ENCODE measurements around the gene TSHZ3. TPM values are rescaled to one million over a fixed set of nuclear protein-coding genes. Genes with fewer than 3 reads are reported as not detected.

Gene TSHZ3
- total RNA-seq, 4 donors from 2014 or later, result 15.0 to 18.8 (median 18.1) TPM

DNA sequence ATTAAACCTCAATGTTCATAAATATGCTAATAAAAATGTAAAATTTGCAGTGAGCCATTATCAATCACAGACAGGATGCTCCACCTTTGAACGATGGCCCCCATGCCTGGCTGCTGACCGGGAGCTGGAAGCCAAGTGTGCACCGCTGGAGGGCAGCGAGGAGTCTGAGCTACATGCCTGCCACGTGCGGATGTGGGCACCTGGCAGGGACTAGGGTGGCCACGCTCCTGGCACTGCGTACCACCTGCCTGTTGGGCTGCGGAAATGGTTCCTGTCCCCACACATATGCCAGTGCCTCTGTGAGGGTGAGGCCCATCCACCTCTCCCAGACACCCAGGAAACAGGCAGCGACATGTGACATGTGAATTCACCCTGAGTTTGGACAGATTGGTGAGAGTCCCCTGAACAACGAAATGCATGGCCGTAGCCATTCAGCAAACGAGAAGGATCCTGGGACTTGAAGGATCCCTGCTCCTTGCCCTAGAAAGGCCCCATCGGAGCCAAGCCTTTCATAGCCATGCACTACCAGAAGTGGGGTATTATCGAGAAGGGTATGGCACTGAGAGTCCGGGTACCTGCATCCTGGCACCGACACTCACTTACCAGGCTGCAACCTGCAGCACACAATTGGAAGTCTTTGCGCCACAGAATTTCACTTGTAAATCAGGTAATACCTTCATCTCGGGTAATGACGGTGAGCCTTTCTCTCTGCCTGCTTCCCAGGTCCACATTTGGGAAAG is 35.8 kb downstream of the TSHZ3 start:
- Histone ChIP-seq H3K4me3 (replicated peaks in 1 of 3) (no peak overlapping the region), H3K9me3 (no peaks in the 10 kb centered on the region), H3K36me3 (no peaks in the 10 kb centered on the region), H3K27ac (no peak overlapping the region), H3K4me1 (peaks cover 3 to 24% of the 10 kb centered on the region in 2 donors), H3K27me3 (no peaks in the 10 kb centered on the region)
- TF ChIP-seq CTCF (IDR thresholded peaks at IDR 0.05), result no peak
- no peak for TF ChIP-seq POLR2A (IDR thresholded peaks at IDR 0.05)
- no peak for DNase-seq
- 93% methylated on average over 20 of the region's 20 CpGs for WGBS, 2 donors
- intact Hi-C loops (cut with DNase I), result no loop called here

- H3K4me3 ChIP-seq (replicated peaks in 1 of 3), result no peak overlapping the region
- H3K4me1 ChIP-seq, result peaks cover 3 to 23% of the 10 kb centered on the region in 2 donors
- H3K27ac ChIP-seq, result peak overlapping the region in 1 of 3 donors; percentile 32
- TF ChIP-seq CTCF (IDR thresholded peaks at IDR 0.05) (no peak), POLR2A (IDR thresholded peaks at IDR 0.05) (no peak)
- WGBS, 2 donors, result 77 to 83% methylated on average over 10 of the region's 10 CpGs
- no peaks in the 10 kb centered on the region for H3K27me3 ChIP-seq
- no peaks in the 10 kb centered on the region for H3K36me3 ChIP-seq
- intact Hi-C loops (cut with DNase I), result no loop called here
- no peaks in the 10 kb centered on the region for H3K9me3 ChIP-seq
- DNase-seq, result no peak
These were observed 36.5 kb downstream of the TSHZ3 start for GRCh38 chr19:31312677-31313244.

DNA sequence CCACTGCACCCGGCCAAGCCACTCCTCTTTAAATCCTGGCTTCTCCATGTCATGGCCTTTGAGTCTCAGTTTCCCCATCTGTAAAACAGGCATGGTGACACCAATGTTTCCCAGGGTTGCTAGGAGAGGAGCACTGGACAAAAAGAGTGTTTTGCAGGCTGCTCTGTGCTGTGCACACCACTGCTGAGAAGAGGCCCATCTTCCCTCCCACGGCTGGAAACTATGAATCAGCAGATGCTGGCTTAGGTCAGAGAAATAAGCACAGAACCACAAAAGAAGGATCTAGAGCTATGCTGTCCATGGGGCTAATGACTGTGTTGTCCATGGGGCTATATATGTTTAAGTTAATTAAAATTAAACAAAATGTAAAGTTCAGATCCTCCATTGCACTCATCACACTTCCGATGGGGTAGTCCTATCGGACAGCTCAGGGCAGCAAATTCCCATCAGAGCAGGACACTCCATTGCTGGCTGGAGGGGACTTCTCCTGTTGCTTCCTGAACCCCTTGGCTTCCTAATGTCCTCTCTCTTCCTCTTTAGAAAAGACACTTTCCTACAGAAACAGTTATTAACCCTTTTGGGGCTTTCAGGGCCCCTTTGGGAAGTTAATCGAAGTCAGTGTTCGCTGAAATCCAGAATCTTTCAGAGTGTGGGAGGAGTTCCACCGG is 37.1 kb downstream of the TSHZ3 start:
- Histone ChIP-seq H3K27me3 (no peaks in the 10 kb centered on the region), H3K27ac (peak overlapping the region in 1 of 3 donors; percentile 32), H3K4me3 (replicated peaks in 1 of 3) (no peak overlapping the region), H3K4me1 (peaks cover 3 to 17% of the 10 kb centered on the region in 2 donors), H3K9me3 (no peaks in the 10 kb centered on the region), H3K36me3 (no peaks in the 10 kb centered on the region)
- WGBS, 2 donors, result 81 to 94% methylated on average over 7 of the region's 7 CpGs
- intact Hi-C loops (cut with DNase I), result no loop called here
- TF ChIP-seq CTCF (IDR thresholded peaks at IDR 0.05) (no peak), POLR2A (IDR thresholded peaks at IDR 0.05) (no peak)
- DNase-seq, result no peak

DNA sequence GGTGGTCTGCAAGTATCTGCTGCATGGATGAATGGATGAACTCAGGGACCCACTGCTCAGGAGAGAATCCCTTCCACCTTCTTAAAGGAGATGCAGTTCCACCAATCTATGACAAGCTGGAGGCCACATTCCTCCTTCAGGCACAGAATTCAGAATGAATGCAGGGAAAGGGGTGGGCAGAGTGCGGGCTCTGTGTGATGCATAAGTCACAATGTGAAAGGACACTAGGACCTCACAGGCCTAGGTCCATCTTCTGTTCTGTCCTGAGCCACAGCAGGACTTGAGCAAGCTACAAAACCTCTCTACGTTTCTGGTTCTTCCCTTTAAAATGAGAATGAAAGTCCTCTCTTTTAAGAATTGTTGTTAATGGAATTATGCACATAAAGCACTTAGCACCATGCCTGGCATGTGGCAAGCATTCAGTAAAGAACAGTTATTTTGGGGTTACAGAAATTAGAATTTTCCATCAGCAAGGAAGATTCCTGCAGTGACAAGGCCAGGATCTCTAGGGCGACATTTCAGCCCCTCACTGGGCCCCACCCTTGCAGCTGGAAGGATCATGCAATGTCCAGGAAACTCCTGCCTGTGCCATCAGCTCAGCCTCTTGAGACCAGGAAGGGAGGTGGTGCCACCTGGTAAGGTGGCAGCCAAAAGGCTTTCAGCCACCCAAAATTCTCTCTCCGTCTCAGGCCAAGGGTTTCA is 38.7 kb downstream of the TSHZ3 start:
- 83 to 99% methylated on average over 4 of the region's 4 CpGs for WGBS, 2 donors
- H3K27me3 ChIP-seq, result no peaks in the 10 kb centered on the region
- no peak overlapping the region for H3K27ac ChIP-seq
- H3K9me3 ChIP-seq, result no peaks in the 10 kb centered on the region
- no peak for TF ChIP-seq POLR2A (IDR thresholded peaks at IDR 0.05)
- no peak for TF ChIP-seq CTCF (IDR thresholded peaks at IDR 0.05)
- DNase-seq, result no peak
- H3K36me3 ChIP-seq, result no peaks in the 10 kb centered on the region
- no peak overlapping the region for H3K4me3 ChIP-seq (replicated peaks in 1 of 3)
- H3K4me1 ChIP-seq, result peaks cover 0 to 9% of the 10 kb centered on the region in 2 donors
- intact Hi-C loops (cut with DNase I), result no loop called here
